Activated CD8-positive, alpha-beta memory T cell treated with anti-CD3 and anti-CD28 coated beads, Interleukin-2, amount 10 ng/mL, durations not matched to agents 7 days and 5 days (primary cell): ENCODE data around the gene CLTRN. TPM values are rescaled to one million over a fixed set of nuclear protein-coding genes. Genes with fewer than 3 reads are reported as not detected.
A peak's percentile ranks its signal among the peaks of the same experiment; 100 is the strongest.
"Not testable (repeated sequence)": the region's sequence is repeated elsewhere in the genome, so short reads cannot be mapped to it uniquely, and the experiment has no call there.

Source experiments
- ATAC-seq: fragments of 150-1000 bp; cut with Tn5 transposase; one replicate; pipeline ENCODE4 v1.10.0; 2021; ENCODE audit warnings: moderate library complexity
- CTCF ChIA-PET: fragments of 350-600 bp; sonication (Branson Sonifier 250); formaldehyde crosslinking; loops from one replicate; lab custom pipeline; 2021; ENCODE audit warnings: antibody characterized with exemption; lab: Charles Lee
- DNase-seq: peaks from one replicate; pipeline ENCODE4 v3.0.0-alpha.2; 2020
- H3K27ac Mint-ChIP-seq: one replicate; pipeline ENCODE4 v1.8.0; 2021; ENCODE audit warnings: mild to moderate bottlenecking, mixed read lengths
- H3K27me3 Mint-ChIP-seq: one replicate; pipeline ENCODE4 v1.8.0; 2021; ENCODE audit warnings: mixed read lengths
- H3K36me3 Mint-ChIP-seq: one replicate; pipeline ENCODE4 v1.8.0; 2021; ENCODE audit warnings: mild to moderate bottlenecking, mixed read lengths
- H3K4me1 Mint-ChIP-seq: one replicate; pipeline ENCODE4 v1.8.0; 2021; ENCODE audit warnings: mixed read lengths
- H3K4me3 Mint-ChIP-seq: one replicate; pipeline ENCODE4 v1.8.0; 2021; ENCODE audit warnings: mild to moderate bottlenecking, moderate library complexity, mixed read lengths
- H3K9me3 Mint-ChIP-seq: one replicate; pipeline ENCODE4 v1.8.0; 2022; ENCODE audit warnings: low read depth, mixed read lengths
- total RNA-seq, 2 experiments: library from RNA; stranded (reverse); gene quantifications; one replicate each; pipeline ENCODE4 v1.2.3, GENCODE V29; 2021

CLTRN gene, protein sequence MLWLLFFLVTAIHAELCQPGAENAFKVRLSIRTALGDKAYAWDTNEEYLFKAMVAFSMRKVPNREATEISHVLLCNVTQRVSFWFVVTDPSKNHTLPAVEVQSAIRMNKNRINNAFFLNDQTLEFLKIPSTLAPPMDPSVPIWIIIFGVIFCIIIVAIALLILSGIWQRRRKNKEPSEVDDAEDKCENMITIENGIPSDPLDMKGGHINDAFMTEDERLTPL
- under 1 TPM in 1 of 2 experiments, not detected in 1; 0.21 TPM for total RNA-seq

DNA sequence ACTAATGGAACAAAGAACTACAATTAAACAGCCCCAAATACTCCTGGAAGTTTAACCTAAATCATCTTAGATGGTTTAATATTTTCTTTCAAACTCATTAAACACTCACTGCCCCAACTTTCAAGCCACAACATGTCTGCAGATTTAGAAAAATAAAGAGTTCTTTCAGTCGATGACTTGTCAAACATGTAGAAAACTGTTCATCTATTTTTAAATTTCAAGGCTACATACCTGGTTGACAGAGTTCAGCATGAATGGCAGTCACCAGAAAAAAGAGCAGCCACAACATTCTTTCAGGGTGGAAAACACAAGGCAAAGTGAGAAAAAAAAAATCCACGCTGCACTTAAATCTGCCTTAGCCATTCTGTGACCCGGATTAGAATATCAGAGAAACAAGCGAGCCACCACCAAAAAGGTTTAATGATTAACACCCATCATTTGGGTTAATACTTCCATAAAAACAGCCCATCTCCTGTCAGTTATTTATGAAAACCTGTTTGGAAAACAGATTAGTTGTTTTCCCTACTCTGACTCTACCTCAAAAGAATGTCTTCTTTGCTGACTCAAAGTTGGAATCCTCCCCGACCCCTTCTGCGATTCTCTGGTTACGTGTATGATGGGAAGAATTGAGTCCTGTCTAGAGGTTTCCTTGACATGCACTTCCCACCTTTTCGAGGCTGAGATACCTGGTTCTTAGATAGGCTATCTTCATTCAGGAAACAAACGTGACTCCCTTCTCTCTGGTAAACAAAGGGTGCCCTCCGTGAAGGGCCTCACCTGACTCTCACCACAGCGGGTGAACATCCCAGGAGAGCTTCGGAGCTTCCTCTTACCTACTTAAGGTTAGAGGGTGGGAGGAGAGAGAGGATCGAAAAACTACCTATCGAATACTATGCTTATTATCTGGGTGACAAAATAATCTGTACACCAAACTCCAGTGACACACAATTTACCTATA lies at the start of gene CLTRN:
Gene CLTRN, minus strand, starts transcription at position 319 of the 958 bp plus-strand sequence. Its CDS starts 30 bp downstream, at position 289.
- no peaks in the 10 kb centered on the region for H3K9me3 Mint-ChIP-seq
- H3K27me3 Mint-ChIP-seq = peaks cover 25% of the 10 kb centered on the region

DNA sequence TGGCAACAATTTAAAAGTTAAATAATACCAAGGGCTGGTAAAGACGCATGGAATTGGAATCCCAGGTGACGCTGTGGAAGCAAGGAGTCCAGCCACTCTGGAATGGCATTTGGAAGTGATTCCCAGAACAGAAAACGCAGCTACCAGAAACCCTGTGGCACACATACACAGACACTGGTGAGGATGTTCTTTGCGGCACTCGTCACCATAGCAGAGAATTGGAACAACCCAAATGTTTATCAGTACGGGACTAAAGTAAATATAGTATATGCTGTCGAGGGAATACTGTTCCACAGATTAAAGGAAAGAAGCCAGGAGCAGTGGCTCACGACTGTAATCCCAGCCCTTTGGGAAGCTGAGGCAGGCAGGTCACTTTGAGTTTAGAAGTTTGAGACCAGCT lies 39.7 kb upstream of the CLTRN start:
- H3K4me1 Mint-ChIP-seq, H3K4me3 Mint-ChIP-seq, ATAC-seq, DNase-seq, H3K27ac Mint-ChIP-seq, H3K9me3 Mint-ChIP-seq, CTCF ChIA-PET, H3K27me3 Mint-ChIP-seq, H3K36me3 Mint-ChIP-seq: not testable (repeated sequence)

More for the DNA sequence above, at the start of gene CLTRN:
- Mint-ChIP-seq H3K4me3 (no peak within 1 kb of the TSS), H3K4me1 (peaks cover 7% of the 10 kb centered on the region), H3K36me3 (no peaks in the 10 kb centered on the region), H3K27ac (no peak within 1 kb of the TSS)
- CTCF ChIA-PET = no interaction called here
- ATAC-seq (no peak), DNase-seq (no peak)

DNA sequence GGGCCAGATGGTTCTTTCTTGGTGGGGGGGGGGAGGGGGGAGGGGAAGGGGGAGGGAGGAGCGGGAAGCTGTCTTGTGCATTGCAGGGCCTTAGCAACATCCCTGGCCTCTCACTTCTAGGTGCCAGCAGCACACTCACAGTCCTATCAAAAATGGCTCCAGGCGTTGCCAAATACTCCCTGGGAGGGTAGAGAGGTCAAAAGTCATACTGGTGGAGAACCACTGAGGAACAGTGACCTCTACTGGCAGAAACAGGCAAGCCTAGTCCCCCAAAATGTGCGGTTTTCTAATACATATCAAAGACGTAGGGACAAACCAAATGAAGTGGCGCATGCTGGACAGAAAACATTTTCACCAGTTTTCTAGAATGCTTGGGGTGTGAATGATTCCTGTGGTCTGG lies 39.2 kb upstream of the CLTRN start:
- H3K4me1 Mint-ChIP-seq, H3K9me3 Mint-ChIP-seq, H3K4me3 Mint-ChIP-seq, ATAC-seq, CTCF ChIA-PET, H3K36me3 Mint-ChIP-seq, H3K27ac Mint-ChIP-seq, DNase-seq, H3K27me3 Mint-ChIP-seq: not testable (repeated sequence)

DNA sequence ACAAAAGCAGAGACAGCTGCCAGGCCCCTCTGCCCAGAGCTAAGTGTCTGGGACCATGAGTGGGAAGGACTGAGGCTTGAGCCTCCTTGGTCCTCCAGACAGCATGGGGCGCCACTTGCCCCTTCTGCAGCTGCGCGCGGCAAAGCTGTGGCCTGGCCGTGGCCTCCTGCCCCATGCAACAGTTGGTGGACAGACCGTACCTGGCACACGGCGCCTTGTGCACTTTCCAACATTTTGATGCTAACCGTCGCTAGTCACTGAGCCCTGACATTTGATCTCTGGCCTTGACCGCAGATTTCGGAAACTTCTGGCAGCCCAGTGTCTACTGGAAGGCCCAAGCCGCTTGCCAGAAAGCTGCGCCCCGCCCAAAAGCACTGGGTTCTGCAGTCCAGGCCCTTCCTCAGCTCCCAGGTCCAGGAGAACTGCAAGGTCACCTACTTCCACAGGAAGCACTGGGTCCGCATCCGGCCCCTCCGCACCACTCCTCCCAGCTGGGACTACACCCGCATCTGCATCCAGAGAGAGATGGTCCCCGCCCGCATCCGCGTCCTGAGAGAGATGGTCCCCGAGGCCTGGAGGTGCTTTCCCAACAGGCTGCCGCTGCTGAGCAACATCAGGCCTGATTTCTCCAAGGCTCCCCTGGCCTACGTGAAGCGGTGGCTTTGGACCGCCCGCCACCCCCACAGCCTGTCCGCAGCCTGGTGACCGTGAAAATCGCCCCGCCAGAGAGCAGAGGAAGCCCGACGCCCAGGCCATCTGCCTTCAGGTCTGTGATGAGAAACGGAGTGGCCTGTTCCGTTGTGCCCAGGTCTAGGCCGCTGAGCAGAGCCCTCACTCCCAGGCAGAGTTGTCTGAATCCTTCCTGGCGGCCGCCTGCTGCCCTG lies 38.1 kb upstream of the CLTRN start:
- no peaks in the 10 kb centered on the region for H3K36me3 Mint-ChIP-seq
- CTCF ChIA-PET = no interaction called here
- H3K4me1 Mint-ChIP-seq = no peaks in the 10 kb centered on the region
- ATAC-seq (no peak), DNase-seq (no peak)
- no peaks in the 10 kb centered on the region for H3K9me3 Mint-ChIP-seq
- no peak overlapping the region for H3K27ac Mint-ChIP-seq
- no peak overlapping the region for H3K4me3 Mint-ChIP-seq
- no peaks in the 10 kb centered on the region for H3K27me3 Mint-ChIP-seq

DNA sequence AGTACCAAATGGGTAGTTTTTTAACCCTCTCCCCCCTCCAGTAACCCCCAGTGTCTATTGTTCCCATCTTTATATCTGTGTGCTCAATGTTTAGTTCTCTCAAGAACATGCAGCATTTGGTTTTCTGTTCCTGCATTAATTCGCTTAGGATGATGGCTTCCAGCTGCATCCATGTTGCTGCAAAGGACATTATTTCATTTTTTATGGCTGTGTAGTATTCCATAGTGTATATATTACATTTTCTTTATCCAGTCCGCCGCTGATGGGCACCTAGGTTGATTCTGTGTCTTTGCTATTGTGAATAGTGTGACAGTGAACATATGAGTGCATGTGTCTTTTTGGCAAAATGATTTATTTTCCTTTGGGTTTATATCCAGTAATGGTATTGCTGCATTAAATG lies 31.9 kb upstream of the CLTRN start:
- DNase-seq (no peak), ATAC-seq (no peak)
- CTCF ChIA-PET = no interaction called here
- peaks cover 4% of the 10 kb centered on the region for H3K4me1 Mint-ChIP-seq
- peaks cover 4% of the 10 kb centered on the region for H3K36me3 Mint-ChIP-seq
- H3K27ac Mint-ChIP-seq = no peak overlapping the region
- H3K4me3 Mint-ChIP-seq = no peak overlapping the region
- no peaks in the 10 kb centered on the region for H3K9me3 Mint-ChIP-seq
- no peaks in the 10 kb centered on the region for H3K27me3 Mint-ChIP-seq

DNA sequence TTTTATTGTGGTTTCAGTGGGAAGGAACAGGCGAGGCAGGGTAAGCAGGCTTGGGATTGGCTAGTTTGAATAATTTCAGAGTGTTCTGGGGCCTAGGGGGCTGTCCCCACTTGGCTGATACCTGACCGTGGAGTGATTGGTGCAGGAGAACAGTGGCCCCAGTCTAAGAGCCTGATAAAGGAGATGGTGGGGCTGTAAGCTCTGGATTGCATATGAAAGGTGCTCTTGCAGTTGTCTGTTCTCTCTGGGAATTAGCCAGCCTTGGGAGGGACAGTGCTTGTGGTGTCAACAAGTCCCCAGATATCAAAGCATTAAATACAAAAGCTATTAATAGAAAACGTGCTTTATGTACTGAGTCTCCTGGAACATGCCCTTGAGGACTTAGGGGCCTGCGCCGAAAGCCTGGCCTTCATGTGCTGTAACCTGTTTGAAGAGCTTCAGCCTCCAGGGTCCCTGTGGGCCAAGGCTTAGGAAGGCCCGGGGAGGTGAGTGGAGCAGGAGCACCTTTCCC lies 30.4 kb upstream of the CLTRN start:
- DNase-seq = no peak
- peak; percentile 30 for ATAC-seq
- peak overlapping the region; percentile 51 for H3K27ac Mint-ChIP-seq
- H3K36me3 Mint-ChIP-seq = peaks cover 14% of the 10 kb centered on the region
- H3K4me3 Mint-ChIP-seq = no peak overlapping the region
- H3K9me3 Mint-ChIP-seq = no peaks in the 10 kb centered on the region
- peaks cover 6% of the 10 kb centered on the region for H3K4me1 Mint-ChIP-seq
- CTCF ChIA-PET = no interaction called here
- no peaks in the 10 kb centered on the region for H3K27me3 Mint-ChIP-seq

DNA sequence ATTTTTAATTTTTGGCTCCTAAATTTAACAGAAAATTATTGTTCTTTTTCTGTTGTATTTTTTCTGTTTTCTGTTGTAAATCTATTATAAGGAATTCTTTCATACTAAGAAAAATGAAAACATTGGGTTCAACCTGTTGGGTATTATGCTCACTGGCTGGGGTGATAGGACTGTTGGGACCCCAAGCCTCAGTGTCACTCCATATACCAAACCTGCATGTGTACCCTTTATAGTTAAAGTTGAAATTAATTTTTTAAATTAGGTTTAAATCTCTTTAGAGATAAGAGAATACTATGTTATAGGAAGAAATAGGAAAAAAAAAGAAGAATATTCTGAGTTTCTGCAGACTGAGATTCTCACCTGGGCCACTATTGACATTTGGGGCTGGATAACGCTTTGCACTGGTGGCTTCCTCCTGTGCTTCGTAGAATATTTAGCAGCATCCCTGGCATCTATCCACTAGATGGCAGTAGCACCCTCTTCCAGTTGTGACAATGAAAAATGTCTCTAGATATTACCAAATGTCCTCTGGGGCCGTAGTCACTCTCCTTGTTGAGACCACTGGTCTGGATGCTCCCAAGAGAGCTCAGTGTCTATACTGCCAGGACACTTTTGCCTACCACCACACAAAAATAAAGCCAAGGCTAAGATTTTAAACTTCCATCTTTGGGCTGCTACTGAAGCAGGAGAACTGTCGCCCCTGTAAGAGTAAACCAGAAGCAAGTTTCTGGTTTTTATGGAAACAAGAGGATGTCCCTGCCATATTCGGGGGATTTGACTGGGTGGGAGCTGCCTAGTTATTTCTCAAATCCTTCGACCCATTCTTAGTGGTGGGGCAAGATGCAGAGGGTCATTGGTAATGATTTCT lies 22.4 kb upstream of the CLTRN start:
- peaks cover 14% of the 10 kb centered on the region for H3K36me3 Mint-ChIP-seq
- CTCF ChIA-PET = interaction anchor here (0.8 to 1.0 kb wide), 2 partner anchors 51 to 103 kb away, joined by 4 to 5 read pairs; partner anchors contain the start of genes CA5B and ZRSR2
- peak; percentile 68 for DNase-seq

DNA sequence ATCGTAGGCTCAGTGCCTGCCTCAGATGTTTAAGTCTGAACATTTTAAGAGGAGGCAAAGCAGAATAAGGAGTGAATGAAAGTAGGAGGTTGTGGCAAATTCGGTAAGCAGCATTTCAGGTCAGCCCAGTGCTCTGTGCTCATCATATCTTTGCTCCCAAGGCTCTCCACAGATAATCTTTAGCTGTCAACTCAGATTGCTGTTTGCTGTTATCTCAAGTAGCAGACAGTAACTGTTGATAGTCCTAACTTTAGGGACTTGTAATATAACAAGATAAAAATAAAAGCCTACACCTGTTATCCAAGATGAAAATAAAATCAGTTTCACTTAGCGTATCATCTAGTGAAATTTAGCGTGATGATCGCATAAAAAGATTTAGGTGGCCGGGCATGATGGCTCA lies 18.6 kb upstream of the CLTRN start:
- H3K4me3 Mint-ChIP-seq = no peak overlapping the region
- H3K27ac Mint-ChIP-seq = no peak overlapping the region
- no peaks in the 10 kb centered on the region for H3K27me3 Mint-ChIP-seq
- peaks cover 36% of the 10 kb centered on the region for H3K4me1 Mint-ChIP-seq
- no peaks in the 10 kb centered on the region for H3K9me3 Mint-ChIP-seq
- no peak for ATAC-seq
- H3K36me3 Mint-ChIP-seq = peaks cover under 1% of the 10 kb centered on the region
- no peak for DNase-seq
- CTCF ChIA-PET = no interaction called here

More for the DNA sequence above, 22.4 kb upstream of the CLTRN start:
- peak; percentile 84 for ATAC-seq
- H3K4me1 Mint-ChIP-seq = peaks cover 21% of the 10 kb centered on the region
- H3K9me3 Mint-ChIP-seq = no peaks in the 10 kb centered on the region
- H3K4me3 Mint-ChIP-seq = no peak overlapping the region
- H3K27me3 Mint-ChIP-seq = no peaks in the 10 kb centered on the region
- peak overlapping the region; percentile 70 for H3K27ac Mint-ChIP-seq

DNA sequence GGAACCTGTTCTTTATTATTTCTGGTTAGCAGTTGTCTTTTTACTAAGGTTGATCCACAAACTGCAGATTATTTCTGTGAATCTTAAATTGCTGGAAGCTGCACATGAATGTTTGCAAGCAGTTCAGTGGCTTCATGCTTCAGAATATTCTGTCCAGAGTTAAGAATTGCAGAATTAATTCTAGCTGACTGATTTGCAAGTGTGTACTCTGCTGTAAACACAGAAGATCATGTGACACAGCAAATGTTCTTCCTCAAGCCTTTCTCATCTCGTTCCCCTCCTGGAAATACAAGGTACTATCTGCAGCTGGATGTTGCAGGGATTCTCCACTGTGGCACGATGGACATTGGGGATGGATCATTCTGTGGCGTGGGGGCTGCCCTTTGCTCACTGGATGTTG lies 16.8 kb upstream of the CLTRN start:
- no peak overlapping the region for H3K4me3 Mint-ChIP-seq
- H3K27me3 Mint-ChIP-seq = no peaks in the 10 kb centered on the region
- peak overlapping the region; percentile 65 for H3K27ac Mint-ChIP-seq
- no peak for DNase-seq
- peaks cover 42% of the 10 kb centered on the region for H3K4me1 Mint-ChIP-seq
- CTCF ChIA-PET = no interaction called here
- no peak for ATAC-seq
- H3K36me3 Mint-ChIP-seq = peaks cover 3% of the 10 kb centered on the region
- H3K9me3 Mint-ChIP-seq = no peaks in the 10 kb centered on the region

DNA sequence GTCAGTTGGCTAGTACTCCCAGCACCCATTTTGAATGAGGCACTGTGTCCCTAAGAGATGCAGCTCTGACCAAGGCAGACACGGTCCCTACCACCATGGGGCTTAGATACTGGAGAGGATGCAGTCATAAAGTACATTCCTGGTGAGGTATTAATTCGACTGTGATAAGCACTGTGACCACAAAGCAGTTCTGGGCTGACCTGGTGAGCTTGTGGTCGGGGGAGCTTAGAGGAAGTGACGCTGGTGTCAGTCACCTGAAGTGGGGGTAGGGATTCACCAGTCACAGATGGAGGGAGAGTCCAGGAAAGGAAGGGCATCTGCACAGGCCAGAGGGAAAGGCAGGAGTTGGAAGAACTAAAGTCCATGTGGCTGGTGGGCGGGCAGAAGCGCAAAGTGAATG lies 15.8 kb upstream of the CLTRN start:
- H3K4me1 Mint-ChIP-seq = peaks cover 38% of the 10 kb centered on the region
- DNase-seq = peak; percentile 49
- no peak overlapping the region for H3K4me3 Mint-ChIP-seq
- peak overlapping the region; percentile 76 for H3K27ac Mint-ChIP-seq
- H3K27me3 Mint-ChIP-seq = no peaks in the 10 kb centered on the region
- CTCF ChIA-PET = no interaction called here
- H3K9me3 Mint-ChIP-seq = no peaks in the 10 kb centered on the region
- no peak for ATAC-seq
- H3K36me3 Mint-ChIP-seq = peaks cover 3% of the 10 kb centered on the region

DNA sequence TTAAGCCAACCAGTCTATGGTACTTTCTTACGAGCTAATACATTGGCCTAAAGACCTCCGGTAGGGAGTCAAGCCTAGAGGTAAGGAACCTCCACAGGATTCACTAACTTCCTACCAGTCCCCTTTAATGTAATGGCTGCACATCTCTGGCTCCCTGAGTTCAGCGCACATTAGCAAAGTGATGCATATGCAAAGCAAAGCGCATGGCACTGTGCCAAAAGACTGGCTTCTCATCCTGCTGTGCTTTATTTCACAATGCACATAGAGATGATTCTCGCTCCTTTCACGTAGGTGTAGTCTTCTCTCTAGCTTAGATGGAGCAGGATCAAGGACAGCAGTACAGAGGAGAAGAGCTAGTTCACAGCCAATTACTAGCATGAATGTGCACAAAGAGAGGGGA lies 14.6 kb upstream of the CLTRN start:
- peaks cover 3% of the 10 kb centered on the region for H3K36me3 Mint-ChIP-seq
- H3K4me3 Mint-ChIP-seq = no peak overlapping the region
- DNase-seq (no peak), ATAC-seq (no peak)
- H3K4me1 Mint-ChIP-seq = peaks cover 36% of the 10 kb centered on the region
- no peaks in the 10 kb centered on the region for H3K9me3 Mint-ChIP-seq
- no peaks in the 10 kb centered on the region for H3K27me3 Mint-ChIP-seq
- CTCF ChIA-PET = no interaction called here
- H3K27ac Mint-ChIP-seq = no peak overlapping the region

DNA sequence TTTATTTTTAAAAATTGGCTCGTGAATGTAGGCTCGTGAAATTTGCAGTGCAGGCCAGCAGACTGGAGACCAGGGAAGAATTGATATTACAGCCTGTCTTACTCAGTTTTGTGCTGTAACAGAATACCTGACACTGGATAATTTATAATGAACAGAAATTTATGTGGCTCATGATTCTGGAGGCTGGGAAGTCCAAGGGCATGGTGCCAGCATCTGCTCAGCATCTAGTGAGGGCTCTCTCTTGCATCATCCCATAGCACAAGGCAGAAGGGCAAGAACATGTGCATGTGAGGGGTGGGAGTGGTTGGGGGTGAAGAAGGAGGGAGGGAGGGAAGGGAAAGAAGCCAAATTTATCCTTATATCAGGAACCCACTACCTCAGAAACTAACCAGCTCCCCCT lies 13.7 kb upstream of the CLTRN start:
- Mint-ChIP-seq H3K27ac (no peak overlapping the region), H3K4me3 (no peak overlapping the region), H3K27me3 (no peaks in the 10 kb centered on the region), H3K9me3 (no peaks in the 10 kb centered on the region), H3K36me3 (peaks cover 3% of the 10 kb centered on the region), H3K4me1 (peaks cover 41% of the 10 kb centered on the region)
- ATAC-seq (no peak), DNase-seq (no peak)
- CTCF ChIA-PET = no interaction called here
